T-helper 2 cell treated with Interferon-gamma antibody and Interleukin-4, amounts not matched to agents 5 μg/mL and 100 μg/mL, for 36 hours (primary cell): ENCODE results near the gene DTNA.
"Not testable (repeated sequence)": the region's sequence is repeated elsewhere in the genome, so short reads cannot be mapped to it uniquely, and the experiment has no call there.

ENCODE experiments used
- DNase-seq: peaks from one replicate; pipeline ENCODE4 v3.0.0; 2021; ENCODE audit warnings: low spot score
- H3K27ac Mint-ChIP-seq: one replicate; pipeline ENCODE4 v1.8.0; 2021; ENCODE audit warnings: mild to moderate bottlenecking, mixed read lengths
- H3K27me3 Mint-ChIP-seq: one replicate; pipeline ENCODE4 v1.8.0; 2021; ENCODE audit warnings: low read depth, mixed read lengths
- H3K36me3 Mint-ChIP-seq: one replicate; pipeline ENCODE4 v1.8.0; 2021; ENCODE audit warnings: low read depth, mixed read lengths
- H3K4me1 Mint-ChIP-seq: one replicate; pipeline ENCODE4 v1.8.0; 2021; ENCODE audit warnings: low read depth, mixed read lengths
- H3K4me3 Mint-ChIP-seq: one replicate; pipeline ENCODE4 v1.8.0; 2022; ENCODE audit warnings: mild to moderate bottlenecking, moderate library complexity, mixed read lengths
- H3K9me3 Mint-ChIP-seq: one replicate; pipeline ENCODE4 v1.8.0; 2021; ENCODE audit warnings: mixed read lengths

The DTNA gene

DNA sequence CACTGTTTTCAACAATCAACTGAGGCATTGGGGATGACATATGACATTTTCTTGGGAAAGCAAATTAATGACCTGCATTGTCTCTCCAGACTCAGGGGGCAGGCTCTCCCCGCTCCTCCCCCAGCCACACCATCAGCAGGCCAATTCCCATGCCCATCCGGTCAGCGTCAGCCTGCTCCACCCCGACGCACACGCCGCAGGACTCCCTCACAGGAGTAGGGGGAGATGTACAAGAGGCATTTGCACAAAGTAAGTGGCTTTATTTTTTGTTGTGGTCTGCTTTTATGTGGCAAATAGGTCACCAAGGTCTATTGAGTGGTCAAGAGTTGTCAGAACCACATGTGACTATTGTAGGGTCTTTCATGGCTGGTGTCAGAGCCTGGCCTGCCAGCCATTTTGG, 165.1 kb downstream of the DTNA start:
- H3K27me3 Mint-ChIP-seq = peaks cover 5% of the 10 kb centered on the region
- no peak overlapping the region for H3K27ac Mint-ChIP-seq
- H3K4me1 Mint-ChIP-seq = peaks cover 6% of the 10 kb centered on the region
- no peak for DNase-seq
- H3K36me3 Mint-ChIP-seq = no peaks in the 10 kb centered on the region
- H3K4me3 Mint-ChIP-seq = no peak overlapping the region
- no peaks in the 10 kb centered on the region for H3K9me3 Mint-ChIP-seq

DNA sequence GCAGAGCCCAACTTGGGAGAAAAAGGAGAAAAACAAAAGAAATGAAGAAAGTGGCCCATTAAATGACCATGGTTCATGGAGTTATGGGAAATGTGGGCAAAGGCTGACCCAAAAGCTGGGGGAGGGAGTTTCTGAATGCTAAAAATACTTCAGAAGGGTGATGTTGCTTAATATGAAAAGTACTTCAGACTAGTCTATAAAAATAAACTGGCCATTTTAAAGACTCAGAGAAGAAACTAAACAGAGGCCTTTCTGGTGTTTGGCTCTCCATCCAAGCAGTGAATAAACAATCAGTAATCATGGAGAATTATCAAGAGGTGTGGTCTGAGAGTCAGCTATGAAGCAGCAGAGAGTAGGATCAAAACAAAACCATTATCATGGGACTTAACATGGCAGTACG, 170.3 kb downstream of the DTNA start:
- Mint-ChIP-seq H3K4me1 (no peaks in the 10 kb centered on the region), H3K4me3 (no peak overlapping the region), H3K36me3 (no peaks in the 10 kb centered on the region), H3K27me3 (peaks cover 5% of the 10 kb centered on the region), H3K27ac (no peak overlapping the region), H3K9me3 (no peaks in the 10 kb centered on the region)
- DNase-seq = no peak

DNA sequence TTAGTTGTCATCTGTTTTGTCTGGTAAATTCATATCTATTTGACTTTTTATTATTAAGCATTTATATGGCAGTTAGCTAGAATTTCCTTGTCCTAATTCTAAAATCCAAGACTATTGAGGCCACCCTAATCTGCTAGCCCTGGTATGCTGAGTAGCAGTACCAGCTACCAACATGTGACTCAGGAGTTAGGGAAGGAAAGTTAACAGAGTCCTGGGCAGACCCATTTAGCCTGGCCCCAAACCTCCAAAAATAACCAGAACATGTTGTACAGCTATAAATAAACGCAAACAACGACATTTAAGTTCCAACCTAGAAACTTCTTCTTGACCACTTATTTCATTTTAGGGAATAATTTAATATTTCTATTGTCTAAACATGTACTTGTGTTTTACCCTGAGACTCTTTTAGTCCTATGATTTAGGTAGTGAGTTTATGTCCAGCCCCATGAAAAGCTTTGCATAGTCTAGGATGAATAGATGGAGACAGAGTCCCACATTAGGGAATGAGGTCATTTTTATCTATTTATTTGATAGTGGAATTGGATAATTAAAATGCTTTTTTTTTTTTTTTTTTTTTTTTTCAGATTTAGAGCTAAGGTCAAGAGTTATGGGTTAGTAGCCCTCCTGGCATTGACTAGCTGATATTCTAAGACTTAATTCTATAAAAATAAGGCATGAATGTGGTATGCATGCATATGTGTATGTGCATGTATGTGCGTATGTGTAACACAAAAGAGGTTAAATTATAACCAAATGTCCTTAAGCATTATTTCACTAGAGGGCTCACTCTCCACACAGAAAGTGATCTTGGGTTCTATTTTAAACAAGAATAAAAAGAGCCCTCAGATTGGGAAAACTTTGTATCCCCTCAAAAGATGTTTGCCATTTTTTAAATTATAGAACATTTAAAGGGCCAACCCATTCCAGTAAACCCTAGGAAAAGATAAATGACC, 171.1 kb downstream of the DTNA start:
- H3K9me3 Mint-ChIP-seq = no peaks in the 10 kb centered on the region
- DNase-seq = no peak
- H3K4me1 Mint-ChIP-seq = no peaks in the 10 kb centered on the region
- H3K27ac Mint-ChIP-seq = no peak overlapping the region
- H3K36me3 Mint-ChIP-seq = no peaks in the 10 kb centered on the region
- H3K4me3 Mint-ChIP-seq = no peak overlapping the region
- peaks cover 5% of the 10 kb centered on the region for H3K27me3 Mint-ChIP-seq

DNA sequence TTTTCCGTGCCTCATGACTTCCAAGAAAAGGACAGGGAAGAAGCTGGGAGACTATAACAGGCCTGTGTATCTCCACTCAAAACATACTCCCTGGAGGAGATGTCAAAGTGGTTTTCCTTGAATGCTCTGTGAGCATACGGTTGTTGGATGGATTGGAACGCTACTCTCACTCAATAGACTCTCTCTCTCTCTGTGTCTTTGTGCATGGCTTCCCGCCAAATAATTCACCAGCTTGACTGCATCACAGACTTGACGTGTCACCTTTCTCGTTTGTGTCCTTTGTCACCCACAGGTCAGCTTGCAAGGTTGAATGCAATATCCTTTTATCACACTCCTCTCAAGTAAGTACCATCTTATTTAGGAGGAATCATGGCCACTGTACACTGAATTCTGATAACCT, 174.3 kb downstream of the DTNA start:
- Mint-ChIP-seq H3K9me3 (no peaks in the 10 kb centered on the region), H3K4me3 (no peak overlapping the region), H3K4me1 (no peaks in the 10 kb centered on the region), H3K27me3 (no peaks in the 10 kb centered on the region), H3K27ac (no peak overlapping the region), H3K36me3 (no peaks in the 10 kb centered on the region)
- DNase-seq = no peak

DNA sequence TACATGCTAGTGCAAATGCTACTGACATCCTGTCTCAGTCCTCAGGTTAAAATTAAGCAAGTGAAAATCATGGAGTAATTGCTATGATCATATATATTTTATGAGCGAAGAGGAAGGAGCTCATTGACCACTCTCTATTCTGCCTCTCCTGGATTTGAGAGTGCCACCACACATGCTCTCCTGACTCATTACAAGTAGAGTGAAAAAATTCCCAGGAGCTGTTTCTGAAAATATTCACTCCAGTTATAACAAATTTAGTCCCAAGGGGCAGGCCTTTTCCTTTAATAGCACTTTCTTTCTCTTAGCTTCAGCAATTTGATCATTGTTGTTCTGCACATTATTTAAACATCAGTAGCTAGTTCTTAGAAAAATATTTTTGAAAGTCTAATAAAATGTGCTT, 176.1 kb downstream of the DTNA start:
- no peak for DNase-seq
- H3K27ac Mint-ChIP-seq = no peak overlapping the region
- no peaks in the 10 kb centered on the region for H3K9me3 Mint-ChIP-seq
- H3K4me1 Mint-ChIP-seq = peaks cover 3% of the 10 kb centered on the region
- H3K27me3 Mint-ChIP-seq = no peaks in the 10 kb centered on the region
- no peak overlapping the region for H3K4me3 Mint-ChIP-seq
- H3K36me3 Mint-ChIP-seq = no peaks in the 10 kb centered on the region

DNA sequence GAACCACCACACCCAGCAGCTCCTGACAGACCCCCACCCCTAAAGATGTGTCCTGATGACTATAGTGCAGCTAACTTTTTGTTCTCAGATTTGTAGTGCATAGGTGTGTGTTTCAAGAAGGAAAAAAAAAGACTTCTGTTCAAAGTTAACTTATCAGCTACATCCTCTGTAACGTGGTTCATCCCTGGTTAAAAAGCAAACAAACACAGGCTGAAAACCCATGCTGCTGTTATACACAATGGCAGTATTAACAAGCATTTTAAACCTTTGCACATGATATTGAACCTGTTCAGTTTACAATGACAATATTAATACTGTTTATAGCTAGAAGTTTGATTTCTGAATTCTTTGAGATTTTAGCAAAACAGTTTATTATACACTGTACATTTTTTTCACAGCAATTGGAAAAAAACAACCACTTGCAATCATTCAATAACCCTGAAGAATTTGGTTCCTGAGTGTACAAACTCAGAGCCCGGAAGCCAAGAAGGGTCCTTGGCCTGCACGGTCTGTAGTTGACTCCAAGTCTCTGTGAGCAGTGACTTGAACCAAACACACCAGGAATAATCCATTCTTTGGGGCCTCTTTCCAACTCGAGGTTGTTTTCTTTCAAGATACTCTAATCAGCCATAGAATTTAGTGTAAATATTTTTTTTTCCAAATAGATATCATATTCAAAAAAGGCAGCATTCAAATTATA, 177.9 kb downstream of the DTNA start:
- Mint-ChIP-seq H3K4me1 (peaks cover 3% of the 10 kb centered on the region), H3K36me3 (no peaks in the 10 kb centered on the region), H3K9me3 (no peaks in the 10 kb centered on the region), H3K4me3 (no peak overlapping the region), H3K27ac (no peak overlapping the region), H3K27me3 (peaks cover 3% of the 10 kb centered on the region)
- DNase-seq = no peak

DNA sequence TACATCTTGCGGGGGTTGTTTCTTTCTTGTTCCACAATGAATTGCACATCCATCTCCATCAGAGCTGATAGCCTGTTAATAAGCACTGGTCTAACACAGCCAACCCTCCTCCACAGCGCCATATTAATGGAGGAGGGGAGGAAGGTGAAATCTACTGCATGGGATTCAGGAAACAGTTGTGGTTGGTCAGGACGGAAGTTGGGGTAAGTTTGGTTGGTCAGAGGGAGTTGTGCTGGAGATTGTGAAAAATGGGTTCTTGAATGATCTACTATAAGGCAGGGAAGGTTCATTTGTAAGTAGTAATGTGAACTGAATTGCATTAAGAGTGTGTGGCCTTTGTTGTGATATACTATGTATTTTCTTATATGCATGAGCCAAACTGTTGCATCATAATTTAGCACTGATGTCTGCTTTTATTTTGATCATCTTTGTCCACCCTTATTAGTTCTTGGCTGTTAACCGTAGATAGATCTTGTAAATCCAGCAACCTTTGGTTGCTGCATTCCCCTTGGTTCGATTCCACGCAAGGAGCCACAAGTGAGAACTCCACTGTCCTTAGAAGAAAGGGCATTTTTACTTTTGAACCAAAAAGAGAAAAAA, 180.5 kb downstream of the DTNA start:
- Mint-ChIP-seq H3K36me3 (no peaks in the 10 kb centered on the region), H3K4me3 (no peak overlapping the region), H3K9me3 (peaks cover 5% of the 10 kb centered on the region), H3K27ac (no peak overlapping the region), H3K27me3 (peaks cover 3% of the 10 kb centered on the region), H3K4me1 (peaks cover 3% of the 10 kb centered on the region)
- no peak for DNase-seq

DNA sequence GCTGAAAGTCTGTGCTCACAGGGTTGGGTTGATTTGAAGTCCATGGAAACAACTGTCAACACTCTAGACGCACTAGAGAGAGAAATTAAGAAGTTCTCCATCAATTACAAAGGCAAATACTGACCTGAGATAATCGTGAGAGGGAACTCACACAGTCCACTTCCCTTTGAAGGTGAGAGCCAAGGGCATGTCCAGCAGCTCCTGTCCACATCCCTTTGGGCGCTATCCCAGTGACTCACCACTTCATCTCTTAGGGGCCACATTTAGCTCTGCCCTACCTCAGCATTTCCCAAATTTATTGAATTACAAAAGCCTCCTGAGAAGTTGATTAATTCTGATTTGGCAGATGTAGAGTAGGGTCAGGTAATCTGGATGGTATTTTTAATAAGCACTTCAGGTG, 182.3 kb downstream of the DTNA start:
- H3K36me3 Mint-ChIP-seq = no peaks in the 10 kb centered on the region
- H3K9me3 Mint-ChIP-seq = peaks cover 5% of the 10 kb centered on the region
- peaks cover 3% of the 10 kb centered on the region for H3K27me3 Mint-ChIP-seq
- no peak overlapping the region for H3K4me3 Mint-ChIP-seq
- peaks cover 3% of the 10 kb centered on the region for H3K4me1 Mint-ChIP-seq
- DNase-seq = no peak
- H3K27ac Mint-ChIP-seq = no peak overlapping the region

DNA sequence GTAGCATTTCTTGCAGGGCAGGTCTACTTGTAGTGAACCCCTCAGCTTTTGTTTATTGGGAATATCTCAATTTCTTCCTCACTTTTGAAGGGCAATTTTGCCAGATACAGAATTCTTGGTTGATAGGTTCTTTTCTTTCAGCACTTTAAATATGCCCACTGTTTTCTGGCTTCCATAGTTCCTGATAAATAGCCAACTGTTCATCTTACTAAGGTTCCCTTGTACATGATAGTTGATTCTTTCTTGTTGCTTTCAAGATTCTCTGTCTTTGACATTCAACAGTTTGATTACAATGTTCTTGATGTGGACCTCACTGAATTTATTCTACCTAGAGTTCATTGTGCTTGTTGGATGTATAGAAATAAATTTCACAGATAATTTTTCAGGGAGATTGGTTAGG, 183.1 kb downstream of the DTNA start:
- Mint-ChIP-seq H3K36me3 (no peaks in the 10 kb centered on the region), H3K27me3 (peaks cover 3% of the 10 kb centered on the region), H3K27ac (no peak overlapping the region), H3K4me1 (peaks cover 3% of the 10 kb centered on the region), H3K4me3 (no peak overlapping the region), H3K9me3 (peaks cover 5% of the 10 kb centered on the region)
- DNase-seq = no peak

DNA sequence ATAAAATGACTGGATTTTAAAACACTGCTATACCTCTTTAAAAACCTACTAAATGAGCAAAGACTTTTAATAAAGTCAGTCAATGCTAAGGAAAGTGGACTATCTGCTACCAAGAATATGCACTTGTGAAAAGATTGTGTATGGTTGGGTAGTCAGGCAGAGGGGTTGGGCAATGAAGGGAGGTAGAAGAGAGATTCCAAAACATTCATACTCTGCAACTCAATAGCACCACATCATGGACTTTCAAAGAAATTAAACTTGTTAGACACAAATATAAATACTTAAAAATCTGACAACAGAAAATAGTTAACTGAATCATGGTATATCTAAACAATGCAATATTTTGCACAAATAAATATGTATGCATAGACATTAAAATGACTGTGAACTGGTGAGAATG, 191.2 kb downstream of the DTNA start:
- Mint-ChIP-seq H3K4me1 (no peaks in the 10 kb centered on the region), H3K36me3 (no peaks in the 10 kb centered on the region), H3K9me3 (no peaks in the 10 kb centered on the region), H3K27ac (no peak overlapping the region), H3K4me3 (no peak overlapping the region), H3K27me3 (no peaks in the 10 kb centered on the region)
- no peak for DNase-seq

DNA sequence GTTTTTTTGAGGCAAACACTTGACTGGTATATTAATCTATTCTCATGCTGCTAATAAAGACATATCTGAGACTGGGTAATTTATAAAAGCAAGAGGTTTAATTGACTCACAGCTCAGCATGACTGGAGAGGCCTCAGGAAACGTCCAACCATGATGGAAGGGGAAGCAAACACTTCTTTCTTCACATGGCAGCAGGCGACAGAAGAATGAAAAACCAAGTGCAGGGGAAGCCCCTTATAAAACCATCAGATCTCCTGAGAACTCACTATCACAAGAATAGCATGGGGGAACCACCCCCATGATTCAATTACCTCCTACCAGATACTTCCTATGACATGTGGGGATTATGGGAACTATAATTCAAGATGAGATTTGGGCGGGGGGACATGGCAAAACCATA, 194.9 kb downstream of the DTNA start:
- DNase-seq = no peak
- Mint-ChIP-seq H3K9me3 (peaks cover 11% of the 10 kb centered on the region), H3K4me3 (no peak overlapping the region), H3K4me1 (no peaks in the 10 kb centered on the region), H3K27me3 (no peaks in the 10 kb centered on the region), H3K27ac (no peak overlapping the region), H3K36me3 (no peaks in the 10 kb centered on the region)

DNA sequence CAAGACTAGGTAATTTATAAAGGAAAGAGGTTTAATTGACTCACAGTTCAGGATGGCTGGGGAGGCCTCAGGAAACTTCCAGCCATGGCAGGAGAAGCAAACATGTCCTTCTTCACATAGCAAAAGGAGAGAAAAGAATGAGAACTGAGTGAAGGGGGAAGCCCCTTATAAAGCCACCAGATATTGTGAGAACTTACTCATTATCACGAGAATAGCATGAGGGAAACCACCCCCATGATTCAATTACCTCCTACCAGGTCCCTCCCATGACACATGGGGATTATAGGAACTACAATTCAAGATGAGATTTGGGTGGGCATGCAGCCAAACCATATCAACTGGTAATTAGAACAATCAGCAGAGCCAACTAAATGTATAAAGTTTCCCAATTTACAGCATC, 196.9 kb downstream of the DTNA start:
- not testable (repeated sequence) for DNase-seq, H3K27ac Mint-ChIP-seq, H3K4me3 Mint-ChIP-seq, H3K27me3 Mint-ChIP-seq, H3K36me3 Mint-ChIP-seq, H3K4me1 Mint-ChIP-seq
- H3K9me3 Mint-ChIP-seq = peaks cover 11% of the 10 kb centered on the region

DNA sequence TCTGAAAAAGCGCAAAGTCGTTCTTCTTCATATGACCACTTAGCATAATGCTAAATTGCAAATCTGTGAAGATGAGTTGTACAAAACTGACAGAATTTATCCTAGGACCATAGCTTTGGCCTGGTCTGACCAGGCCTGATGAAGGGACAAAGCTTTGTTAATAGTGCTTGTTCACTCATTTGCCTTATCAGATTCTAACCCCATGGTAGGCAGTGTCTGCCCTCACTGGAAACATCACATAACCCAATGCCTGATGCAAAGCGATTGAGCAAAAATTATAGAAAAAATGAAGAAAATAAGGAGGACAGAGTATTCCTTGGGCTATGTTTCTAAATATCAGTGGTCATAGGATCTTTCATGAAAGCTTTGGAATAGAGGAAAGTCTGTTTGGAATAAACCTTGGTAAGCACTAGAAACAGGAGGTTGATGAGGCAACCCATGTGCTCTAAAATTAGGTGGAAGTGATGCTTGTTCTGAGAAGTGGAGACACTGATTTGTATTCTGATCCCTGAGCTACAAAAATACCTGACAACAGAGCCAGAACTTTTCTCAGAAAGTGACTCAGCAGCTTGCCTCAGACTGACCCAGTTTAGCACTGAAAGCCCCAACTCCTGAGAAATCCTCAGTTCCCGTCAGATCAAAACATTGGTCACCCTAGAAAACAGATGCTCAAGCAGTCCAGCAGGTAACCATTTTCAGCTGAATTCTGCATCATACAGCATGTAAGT, 199.7 kb downstream of the DTNA start:
- DNase-seq = no peak
- Mint-ChIP-seq H3K4me1 (no peaks in the 10 kb centered on the region), H3K27ac (no peak overlapping the region), H3K27me3 (no peaks in the 10 kb centered on the region), H3K36me3 (no peaks in the 10 kb centered on the region), H3K9me3 (peaks cover 11% of the 10 kb centered on the region), H3K4me3 (no peak overlapping the region)

DNA sequence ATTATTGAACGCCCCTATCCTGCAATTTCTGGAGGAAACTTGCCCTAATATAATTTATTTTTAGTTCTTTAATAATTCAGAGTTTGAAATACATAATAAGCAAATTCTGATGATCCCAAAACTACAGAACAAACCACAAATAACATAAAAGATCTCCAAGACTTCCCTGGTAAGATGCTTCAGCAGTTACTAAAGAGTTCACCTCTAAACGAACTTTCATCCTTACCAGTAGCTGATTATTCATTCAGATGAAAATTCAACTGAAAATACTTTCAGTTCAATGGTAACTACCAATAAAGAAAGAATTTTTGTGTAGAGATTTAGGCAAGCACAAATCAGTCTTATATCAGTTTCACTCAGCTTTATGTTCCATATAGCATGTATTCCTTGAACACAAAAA, 201.0 kb downstream of the DTNA start:
- Mint-ChIP-seq H3K4me1 (no peaks in the 10 kb centered on the region), H3K36me3 (no peaks in the 10 kb centered on the region), H3K9me3 (peaks cover 11% of the 10 kb centered on the region), H3K27me3 (no peaks in the 10 kb centered on the region), H3K27ac (no peak overlapping the region), H3K4me3 (no peak overlapping the region)
- no peak for DNase-seq
